GM12874 (cell line): ENCODE results near the gene RABGGTA.
A peak's percentile ranks its signal among the peaks of the same experiment; 100 is the strongest.

Source experiments
- CTCF ChIP-seq: IDR thresholded peaks from 2 replicates; pipeline ENCODE4 v1.5.1; 2011; ENCODE audit warnings: low read depth, mild to moderate bottlenecking, control low read depth, low read length, moderate library complexity; ENCODE audit not compliant: insufficient read depth

The RABGGTA gene

GRCh38 chr14:24308342-24309124 lies 37.1 kb upstream of the RABGGTA start:
- TF ChIP-seq CTCF = no peak

- TF ChIP-seq CTCF = peak; percentile 93
Observed at GRCh38 chr14:24307575-24308341, 36.4 kb upstream of the RABGGTA start, which contains the start of gene CIDEB. TSS of gene CIDEB (minus strand) at chr14:24307977. CDS start at chr14:24307858, 119 bp downstream.

- TF ChIP-seq CTCF = no peak
Observed at GRCh38 chr14:24307156-24307574, 35.8 kb upstream of the RABGGTA start.

- TF ChIP-seq CTCF = no peak
Observed at GRCh38 chr14:24304019-24304387, 32.6 kb upstream of the RABGGTA start.

GRCh38 chr14:24300326-24300980 lies 29.1 kb upstream of the RABGGTA start:
- TF ChIP-seq CTCF = no peak

- TF ChIP-seq CTCF = no peak
Observed at GRCh38 chr14:24299255-24300191, 28.1 kb upstream of the RABGGTA start, which contains the start of the genes DHRS1 and NOP9. TSS of gene DHRS1 (minus strand) at chr14:24299780. CDS start at chr14:24299106, 674 bp downstream. TSS of gene NOP9 (plus strand) at chr14:24299850. CDS start at chr14:24299955, 105 bp downstream.
